ENCODE results near the gene MARK4.

The MARK4 gene

DNA sequence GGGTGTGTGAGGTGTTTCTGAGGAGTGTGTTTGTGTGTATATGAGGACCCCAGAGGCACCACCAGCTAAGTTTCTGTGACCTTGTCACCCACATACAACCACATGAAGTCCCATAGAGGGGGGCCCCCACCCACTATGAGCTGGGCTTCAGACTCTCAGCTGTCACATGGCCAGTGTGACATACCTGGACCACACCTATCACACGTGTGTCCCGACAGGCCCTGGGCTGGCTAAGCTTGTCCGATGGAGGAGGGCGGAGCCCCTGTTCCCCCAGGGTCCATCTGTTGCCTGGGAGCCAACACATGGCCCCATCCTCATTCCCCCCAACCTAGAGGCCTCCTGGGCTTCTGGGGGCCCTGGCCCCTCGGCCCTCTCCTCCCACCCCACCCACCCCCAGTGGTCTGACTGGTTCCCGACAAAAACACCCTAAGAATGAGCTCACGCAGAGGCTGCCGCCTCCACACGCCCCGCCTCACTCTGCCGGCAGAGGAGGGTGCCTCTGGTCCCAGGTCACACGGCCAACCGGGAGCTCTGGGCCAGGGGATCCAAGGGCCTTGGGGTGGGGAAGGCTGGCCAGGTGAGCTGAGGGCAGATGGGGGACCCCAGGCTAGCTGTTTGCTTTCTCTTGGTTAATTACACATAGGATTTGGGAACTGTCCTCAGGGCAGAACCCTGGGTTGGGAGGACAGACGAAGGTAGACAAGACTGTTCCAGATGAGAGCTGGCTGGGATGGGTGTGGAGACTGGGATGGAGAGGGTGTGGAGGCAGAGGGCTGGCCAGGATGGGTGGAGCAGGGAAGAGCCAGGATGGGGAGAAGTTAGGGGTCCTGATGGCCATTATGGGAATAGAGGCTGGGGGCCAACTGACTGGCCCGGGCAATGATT is 93.8 kb downstream of the MARK4 start:
- no peak for DNase-seq

DNA sequence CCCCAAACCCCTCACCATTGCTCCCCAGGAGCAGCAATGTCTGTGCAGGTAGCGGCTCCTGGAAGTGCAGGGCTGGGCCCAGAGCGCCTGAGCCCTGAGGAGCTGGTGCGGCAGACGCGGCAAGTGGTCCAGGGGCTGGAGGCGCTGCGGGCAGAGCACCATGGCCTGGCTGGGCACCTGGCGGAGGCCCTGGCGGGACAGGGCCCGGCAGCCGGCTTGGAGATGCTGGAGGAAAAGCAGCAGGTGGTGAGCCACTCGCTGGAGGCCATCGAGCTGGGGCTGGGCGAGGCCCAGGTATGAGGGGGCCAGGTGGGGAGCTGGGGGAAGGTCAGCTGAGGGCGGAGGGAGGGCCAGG is 94.4 kb downstream of the MARK4 start:
- DNase-seq: no peak

DNA sequence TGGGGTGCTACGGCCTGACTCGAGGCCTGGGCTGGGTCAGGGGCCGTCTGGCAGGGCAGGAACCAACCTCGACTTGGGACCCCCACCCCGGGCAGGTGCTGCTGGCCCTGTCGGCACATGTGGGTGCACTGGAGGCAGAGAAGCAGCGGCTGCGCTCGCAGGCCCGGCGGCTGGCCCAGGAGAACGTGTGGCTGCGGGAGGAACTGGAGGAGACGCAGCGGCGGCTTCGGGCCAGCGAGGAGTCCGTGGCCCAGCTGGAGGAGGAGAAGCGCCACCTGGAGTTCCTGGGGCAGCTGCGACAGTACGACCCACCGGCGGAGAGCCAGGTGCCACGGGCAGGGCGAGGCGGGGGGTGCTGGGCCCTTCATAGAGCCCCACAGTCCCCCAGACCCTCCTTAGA is 95.4 kb downstream of the MARK4 start:
- DNase-seq: no peak

DNA sequence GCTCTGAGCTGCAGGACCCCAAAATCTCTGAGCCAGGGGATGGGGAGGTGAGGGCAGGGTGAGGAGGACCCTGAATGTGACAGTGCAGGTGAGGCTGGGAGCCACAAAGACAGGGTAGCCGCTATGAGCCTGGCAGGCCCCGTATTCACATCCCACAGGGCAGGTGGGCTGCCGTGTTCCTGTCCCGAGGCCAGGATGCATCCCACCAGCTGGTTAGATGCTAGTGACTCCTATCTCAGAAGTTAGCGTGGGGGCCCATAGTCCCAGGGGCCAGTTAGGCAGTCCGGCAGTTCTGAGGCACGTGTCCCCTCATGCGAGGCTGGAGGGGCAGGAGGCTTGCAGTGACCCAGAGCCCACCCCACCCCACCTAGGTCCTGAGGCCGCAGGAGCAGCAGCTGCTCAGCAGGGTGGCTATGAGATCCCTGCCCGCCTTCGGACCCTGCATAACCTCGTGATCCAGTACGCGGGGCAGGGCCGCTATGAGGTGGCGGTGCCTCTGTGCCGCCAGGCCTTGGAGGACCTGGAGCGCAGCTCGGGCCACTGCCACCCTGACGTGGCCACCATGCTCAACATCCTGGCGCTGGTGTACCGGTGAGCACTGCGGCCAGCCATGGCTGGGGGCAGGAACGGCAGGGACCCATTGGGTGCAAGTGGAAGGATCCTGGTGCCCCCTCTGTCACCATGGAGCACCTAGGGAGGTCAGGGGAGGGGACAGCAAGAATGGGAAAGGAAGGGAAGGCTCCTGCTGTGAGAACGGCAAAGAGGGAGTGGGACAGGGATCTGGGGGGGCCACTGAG is 96.7 kb downstream of the MARK4 start:
- no peak for DNase-seq

DNA sequence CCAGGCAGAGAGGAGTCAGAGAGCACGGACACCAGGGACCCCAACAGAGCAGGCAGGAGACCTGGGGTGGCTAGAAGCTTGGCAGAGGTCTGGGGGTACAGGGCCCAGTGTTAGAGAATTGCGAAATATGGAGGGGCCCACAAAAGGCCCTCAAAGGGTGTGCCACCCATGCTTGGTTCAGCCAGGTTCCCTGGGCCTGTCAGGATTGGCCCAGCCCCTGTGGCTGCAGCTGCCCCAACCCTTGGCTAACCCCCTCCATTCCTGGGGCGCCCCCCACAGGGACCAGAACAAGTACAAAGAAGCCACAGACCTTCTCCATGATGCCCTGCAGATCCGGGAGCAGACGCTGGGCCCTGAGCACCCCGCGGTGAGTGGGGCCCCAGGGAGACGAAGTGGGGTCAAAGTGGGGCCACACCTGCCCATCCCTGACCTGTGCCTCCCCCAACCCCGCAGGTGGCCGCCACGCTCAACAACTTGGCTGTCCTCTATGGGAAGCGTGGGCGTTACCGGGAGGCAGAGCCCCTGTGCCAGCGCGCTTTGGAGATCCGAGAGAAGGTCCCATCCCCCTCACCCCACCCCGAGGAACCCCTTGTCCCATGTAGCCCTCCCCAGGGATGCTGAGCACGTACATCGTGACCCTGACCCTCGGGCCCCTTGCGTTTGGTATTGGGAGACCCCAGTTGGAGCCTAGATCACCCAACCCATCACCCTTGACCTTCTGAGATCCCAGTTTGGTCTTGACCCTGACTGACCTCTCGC is 97.5 kb downstream of the MARK4 start:
- no peak for DNase-seq

DNA sequence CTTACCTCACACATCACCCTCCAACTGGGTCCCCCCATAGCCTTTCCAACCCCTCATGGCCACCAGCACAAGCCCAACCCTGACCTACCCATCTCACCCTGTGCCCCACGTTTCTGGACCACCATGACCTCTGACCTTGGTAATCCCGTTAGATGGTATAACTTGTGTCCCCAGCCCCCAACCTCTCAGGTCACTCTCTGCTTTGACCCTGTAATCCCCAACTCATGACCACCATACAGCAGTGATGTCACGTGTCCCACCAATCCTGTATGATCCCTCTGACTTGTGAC is 98.0 kb downstream of the MARK4 start:
- DNase-seq: no peak

DNA sequence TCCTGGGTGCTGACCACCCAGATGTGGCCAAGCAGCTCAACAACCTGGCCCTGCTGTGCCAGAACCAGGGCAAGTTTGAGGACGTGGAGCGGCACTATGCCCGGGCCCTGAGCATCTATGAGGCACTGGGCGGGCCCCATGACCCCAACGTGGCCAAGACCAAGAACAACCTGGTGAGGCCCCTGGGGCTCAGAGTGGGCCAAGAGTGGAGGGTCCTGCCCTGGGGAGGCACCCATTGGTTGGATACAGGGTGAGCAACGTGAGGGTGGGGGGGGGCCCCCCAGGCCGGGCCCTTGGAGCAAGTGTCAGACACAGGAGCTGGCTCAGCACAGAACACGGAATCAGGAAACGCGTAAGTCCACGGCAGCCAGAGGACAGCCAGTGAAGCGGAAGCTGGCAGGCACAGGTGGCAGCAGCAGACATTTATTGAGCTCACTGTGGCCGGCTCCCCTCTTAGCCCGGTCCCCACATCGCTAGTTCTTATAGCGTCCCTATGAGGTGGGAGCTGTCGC is 98.4 kb downstream of the MARK4 start:
- no peak for DNase-seq

DNA sequence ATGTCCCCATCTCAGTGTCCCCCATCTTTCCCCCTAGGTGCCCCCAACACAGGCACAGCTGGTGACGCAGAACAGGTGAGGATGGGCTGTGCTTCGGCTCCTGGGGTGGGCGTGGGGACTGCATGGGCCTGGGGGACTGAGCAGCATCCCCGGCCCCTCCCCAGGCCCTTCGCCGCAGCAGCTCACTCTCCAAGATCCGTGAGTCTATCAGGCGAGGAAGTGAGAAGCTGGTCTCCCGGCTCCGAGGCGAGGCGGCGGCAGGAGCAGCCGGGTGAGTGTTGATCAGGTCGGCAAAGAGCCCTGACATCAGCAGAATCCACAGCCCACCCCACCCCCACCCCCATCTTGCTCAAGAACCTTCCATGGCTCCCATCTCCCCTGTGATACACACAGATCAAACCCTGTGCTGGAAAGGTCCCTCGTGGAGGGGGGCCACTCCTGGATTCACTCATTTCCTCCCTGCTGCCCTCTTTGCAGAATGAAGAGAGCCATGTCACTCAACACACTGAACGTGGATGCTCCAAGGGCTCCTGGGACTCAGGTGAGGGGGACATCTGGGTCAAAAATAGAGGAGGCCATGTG is 99.5 kb downstream of the MARK4 start:
- no peak for DNase-seq

DNA sequence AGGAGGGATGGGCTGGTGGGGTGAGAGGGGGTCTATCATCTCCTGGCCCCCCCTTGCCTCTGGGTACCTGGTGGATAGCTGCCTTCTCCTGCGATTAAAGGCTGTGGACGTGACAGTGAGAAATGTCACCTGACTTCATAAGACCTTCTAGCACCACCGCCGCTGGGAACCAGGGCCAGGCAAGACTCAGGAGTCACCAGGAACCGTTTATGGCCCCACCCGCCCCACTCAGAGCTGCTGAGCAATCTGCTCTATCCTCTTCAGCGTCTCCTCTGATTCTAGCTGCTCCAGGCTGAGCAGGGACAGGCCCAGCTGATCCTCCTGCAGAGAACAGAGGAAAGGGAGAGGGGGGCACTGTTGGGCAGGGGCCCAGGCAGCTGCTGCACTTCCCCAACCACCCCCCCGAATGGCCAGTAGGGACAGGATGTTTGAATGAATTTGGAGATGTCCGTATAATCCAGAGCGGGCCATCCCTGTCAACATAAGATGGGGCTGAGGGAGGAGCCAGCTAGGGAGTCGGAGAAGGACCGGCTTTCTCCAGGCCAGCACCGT is 100.4 kb downstream of the MARK4 start:
- DNase-seq: no peak

DNA sequence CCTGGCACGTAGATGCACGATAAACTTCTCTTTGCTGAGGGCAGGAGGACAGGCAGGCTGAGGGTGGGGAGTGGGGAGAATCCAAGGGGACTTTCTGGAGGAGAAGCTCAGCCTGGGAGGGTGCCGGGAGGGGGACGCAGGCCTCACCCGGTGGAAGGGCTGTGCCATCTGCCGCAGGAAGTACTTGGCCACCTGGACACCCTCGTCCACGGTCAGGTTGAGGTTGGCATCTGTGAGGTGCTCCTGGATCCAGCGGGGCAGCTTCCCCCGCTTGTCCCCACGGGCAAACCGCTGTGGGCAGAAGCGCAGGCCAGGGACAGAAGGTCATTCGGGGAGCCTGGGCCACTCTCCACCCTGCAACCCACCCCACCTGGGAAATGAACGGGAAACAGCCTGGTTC is 101.0 kb downstream of the MARK4 start:
- no peak for DNase-seq

DNA sequence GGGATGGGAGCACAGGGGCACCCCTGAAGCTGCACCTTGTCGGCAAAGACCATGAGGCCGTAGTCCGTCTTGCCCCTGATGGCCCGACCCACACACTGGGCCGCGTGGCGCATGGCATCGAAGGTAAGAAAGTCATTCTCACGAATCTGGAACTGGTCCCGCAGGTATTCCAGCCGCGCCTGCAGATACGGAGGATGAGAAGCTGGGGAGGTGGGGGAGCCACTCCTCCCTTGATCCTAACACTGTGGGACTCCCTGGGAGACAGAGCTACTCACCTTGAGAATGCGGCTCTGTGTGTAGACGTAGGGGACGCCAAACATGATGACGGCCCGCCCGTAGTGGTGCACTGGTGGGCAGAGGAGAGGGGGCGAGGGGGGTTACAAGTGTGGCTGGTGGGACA is 101.4 kb downstream of the MARK4 start:
- no peak for DNase-seq

DNA sequence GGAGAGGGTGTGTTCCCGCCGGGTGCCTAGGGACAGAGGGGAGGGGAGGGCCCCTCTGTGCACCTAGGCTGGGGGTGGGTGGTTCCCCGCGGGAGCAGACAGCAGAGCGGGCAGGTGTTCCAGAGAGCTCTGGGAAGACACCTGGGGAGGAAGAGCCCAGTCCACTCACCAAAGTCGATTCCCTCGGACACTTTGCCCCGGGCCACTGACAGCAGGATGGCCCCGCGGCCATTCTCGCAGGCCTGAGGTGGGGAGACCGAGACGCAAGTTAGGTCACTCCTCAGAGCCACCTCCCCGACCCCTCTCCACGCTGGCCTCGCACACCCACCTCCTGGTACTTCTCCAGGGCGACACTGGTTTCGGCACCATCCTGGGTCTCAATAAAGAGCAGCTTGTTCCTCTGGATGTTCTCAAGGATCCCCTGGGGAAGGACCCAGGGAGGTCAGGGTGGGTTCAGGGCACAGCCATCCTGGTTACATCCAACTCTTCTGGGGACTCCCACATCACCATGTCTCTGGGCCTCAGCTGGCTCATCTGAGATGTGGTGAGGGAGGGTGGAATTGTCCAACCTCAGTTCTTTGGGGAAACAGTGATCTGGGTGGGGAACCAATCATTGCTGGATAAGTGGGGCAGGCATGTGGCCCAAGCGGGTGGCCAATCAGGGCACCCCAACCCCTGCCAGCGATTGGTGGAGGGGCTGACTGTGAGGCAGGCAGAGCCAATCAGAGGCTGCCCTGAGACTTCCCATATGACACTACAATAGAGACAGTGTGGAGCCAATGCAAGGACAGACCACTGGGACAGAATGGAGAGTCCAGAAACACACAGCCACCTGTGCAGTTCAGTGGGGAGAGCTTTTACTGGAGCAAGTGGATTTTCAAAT is 102.1 kb downstream of the MARK4 start:
- no peak for DNase-seq

DNA sequence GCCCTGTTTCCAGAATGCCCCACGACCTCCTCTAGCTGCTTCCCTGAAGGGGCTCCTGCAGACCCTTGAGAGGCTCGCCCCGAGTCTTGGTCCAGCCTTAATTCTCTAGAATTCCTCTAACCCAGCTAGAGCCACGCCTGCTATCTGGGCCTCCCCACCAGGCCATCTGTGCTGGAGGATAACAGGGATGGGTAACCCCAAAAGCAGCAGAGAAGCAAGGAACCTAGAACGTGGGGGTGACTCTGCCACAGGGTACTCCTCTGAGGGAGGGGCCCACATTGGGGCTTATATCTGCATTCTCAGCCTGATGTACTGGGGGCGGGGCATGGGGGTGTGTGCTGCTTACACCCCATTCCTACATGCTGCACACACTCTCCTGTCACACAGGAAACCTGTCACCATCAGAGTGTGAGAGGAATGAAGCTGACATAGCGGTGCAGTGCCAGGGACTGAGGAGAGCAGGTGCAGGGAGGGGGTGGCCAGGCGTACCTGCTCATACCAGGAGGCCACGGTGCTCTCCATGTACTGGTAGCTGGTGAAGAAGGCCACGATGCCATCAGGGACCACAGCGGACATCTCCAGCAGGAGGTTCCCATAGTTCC is 103.3 kb downstream of the MARK4 start:
- no peak for DNase-seq

Data from activated gamma-delta T cell treated with Interleukin-2 at 50 U/mL for 16 hours (primary cell).